HG03045 (cell line): ENCODE results near the gene TLR1.
A peak's percentile ranks its signal among the peaks of the same experiment; 100 is the strongest.
"Not testable (repeated sequence)": the region's sequence is repeated elsewhere in the genome, so short reads cannot be mapped to it uniquely, and the experiment has no call there.

ENCODE experiments used
- ATAC-seq: cut with Tn5 transposase; IDR thresholded peaks from one replicate; pipeline ENCODE4 v1.9.1; 2021; ENCODE audit warnings: mild to moderate bottlenecking, moderate library complexity; ENCODE audit not compliant: unreplicated experiment

The TLR1 gene

GRCh38 chr4:38779790-38780189 is 24.8 kb downstream of the TLR1 start:
- no peak for ATAC-seq

- not testable (repeated sequence) for ATAC-seq
Measured at GRCh38 chr4:38777925-38778324, 26.7 kb downstream of the TLR1 start.

GRCh38 chr4:38775326-38775725 is 29.3 kb downstream of the TLR1 start:
- ATAC-seq: no peak

GRCh38 chr4:38774181-38774955 is 30.2 kb downstream of the TLR1 start:
- no peak for ATAC-seq

GRCh38 chr4:38770281-38770680 is 34.3 kb downstream of the TLR1 start:
- ATAC-seq: not testable (repeated sequence)

GRCh38 chr4:38769857-38770256 is 34.7 kb downstream of the TLR1 start:
- no peak for ATAC-seq

- ATAC-seq: no peak
Measured at GRCh38 chr4:38769441-38769840, 35.1 kb downstream of the TLR1 start.

GRCh38 chr4:38768968-38769394 is 35.6 kb downstream of the TLR1 start:
- ATAC-seq: no peak

GRCh38 chr4:38766940-38767339 is 37.7 kb downstream of the TLR1 start:
- not testable (repeated sequence) for ATAC-seq

GRCh38 chr4:38765382-38765781 is 39.2 kb downstream of the TLR1 start:
- ATAC-seq: no peak

GRCh38 chr4:38764277-38764676 is 40.3 kb downstream of the TLR1 start:
- ATAC-seq: no peak

GRCh38 chr4:38762560-38762959 is 42.0 kb downstream of the TLR1 start:
- ATAC-seq: no peak

GRCh38 chr4:38759790-38760122 is 44.8 kb downstream of the TLR1 start:
- ATAC-seq: no peak

GRCh38 chr4:38759113-38759789 is 45.3 kb downstream of the TLR1 start:
- no peak for ATAC-seq

- ATAC-seq: no peak
Measured at GRCh38 chr4:38757945-38758600, 46.5 kb downstream of the TLR1 start.

GRCh38 chr4:38752941-38753806 is 51.4 kb downstream of the TLR1 start:
- ATAC-seq: no peak

GRCh38 chr4:38752372-38752940 is 52.1 kb downstream of the TLR1 start:
- ATAC-seq: peak; percentile 96

GRCh38 chr4:38751341-38752010 is 53.1 kb downstream of the TLR1 start:
- no peak for ATAC-seq

GRCh38 chr4:38749336-38749735 is 55.3 kb downstream of the TLR1 start:
- ATAC-seq: no peak

GRCh38 chr4:38747629-38748028 is 57.0 kb downstream of the TLR1 start:
- ATAC-seq: no peak
